GM03348 (cell line): Measurements from ENCODE around the gene NF1.

Experiments
- DNase-seq: peaks from one replicate; pipeline ENCODE4 v3.0.0; 2012; ENCODE audit warnings: low spot score

NF1 gene

GRCh38 chr17:31404028-31404949 is 309.5 kb downstream of the NF1 start:
- DNase-seq, result no peak

DNA sequence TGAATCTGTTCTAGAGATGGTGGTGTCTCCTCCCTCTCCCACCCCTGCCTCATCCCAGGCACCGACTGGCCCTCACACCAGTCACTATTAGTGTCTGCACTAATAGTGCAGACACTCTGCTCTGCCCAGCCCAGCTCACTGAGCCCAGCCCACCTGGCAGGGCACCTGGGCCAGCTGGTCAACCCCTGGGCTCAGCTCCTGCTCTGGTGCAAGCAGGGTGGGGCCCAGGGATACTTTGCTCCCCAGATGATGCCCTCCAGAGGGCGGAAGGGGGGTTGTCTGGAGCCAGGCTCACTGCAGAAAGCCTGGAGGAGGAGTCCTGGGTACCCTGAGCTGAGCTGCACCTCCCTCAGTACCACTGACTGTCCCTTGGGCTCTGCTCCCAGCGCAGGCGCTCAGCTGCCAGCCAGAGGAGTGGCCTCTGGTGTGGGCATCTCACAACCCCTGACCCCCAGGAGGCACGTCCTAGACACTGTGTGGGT is 311.2 kb downstream of the NF1 start:
- DNase-seq, result no peak

GRCh38 chr17:31408586-31408985 is 313.8 kb downstream of the NF1 start:
- DNase-seq, result no peak

DNA sequence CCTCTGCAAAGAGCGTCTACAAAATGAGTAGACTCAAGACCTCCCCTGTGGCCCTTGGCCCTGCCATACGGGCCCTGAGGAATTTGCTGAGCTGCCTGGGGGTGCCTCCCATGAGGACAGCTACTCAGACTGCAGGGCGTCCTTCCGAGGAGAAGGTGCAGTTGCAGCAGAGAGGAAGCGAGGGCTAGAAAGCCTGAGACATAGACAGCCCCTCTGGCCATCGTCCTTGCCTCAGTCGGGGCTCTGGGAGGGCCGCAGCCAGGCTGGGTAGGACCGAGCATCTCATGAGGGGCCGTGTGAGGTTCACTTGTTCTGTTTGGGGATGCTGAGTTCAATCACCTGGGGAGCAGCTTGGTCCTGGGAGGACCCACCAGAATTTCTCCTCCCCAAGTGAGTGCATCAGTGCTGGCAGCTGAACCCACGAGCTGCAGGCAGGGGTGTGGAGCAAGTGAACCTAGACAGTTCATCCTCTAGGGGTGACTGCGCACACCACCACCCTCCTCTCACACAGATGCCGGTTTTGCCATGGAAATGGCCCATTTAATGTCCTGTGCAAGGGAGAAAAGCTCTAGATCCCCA is 317.0 kb downstream of the NF1 start:
- no peak for DNase-seq

DNA sequence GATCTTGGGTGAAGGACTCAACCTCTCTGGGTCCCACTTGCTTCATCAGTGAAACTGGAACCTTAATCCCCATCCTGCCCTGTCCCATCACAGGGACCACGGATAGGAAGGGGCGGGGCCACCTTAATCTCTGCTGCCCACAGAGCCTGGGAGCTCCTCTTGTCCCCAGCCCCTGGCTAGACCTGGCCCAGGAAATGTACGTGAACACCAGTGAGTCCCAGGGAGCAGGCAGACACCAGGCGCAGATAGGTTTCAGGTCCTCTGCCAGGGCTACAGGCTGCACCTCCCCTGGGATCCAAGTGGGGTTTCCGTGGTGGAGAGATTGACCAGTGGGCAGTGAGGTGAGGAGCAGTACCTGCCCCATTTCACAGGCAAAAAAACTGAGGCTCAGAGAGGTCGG is 317.7 kb downstream of the NF1 start:
- DNase-seq, result no peak

GRCh38 chr17:31413081-31413799 is 318.5 kb downstream of the NF1 start:
- DNase-seq, result no peak

DNA sequence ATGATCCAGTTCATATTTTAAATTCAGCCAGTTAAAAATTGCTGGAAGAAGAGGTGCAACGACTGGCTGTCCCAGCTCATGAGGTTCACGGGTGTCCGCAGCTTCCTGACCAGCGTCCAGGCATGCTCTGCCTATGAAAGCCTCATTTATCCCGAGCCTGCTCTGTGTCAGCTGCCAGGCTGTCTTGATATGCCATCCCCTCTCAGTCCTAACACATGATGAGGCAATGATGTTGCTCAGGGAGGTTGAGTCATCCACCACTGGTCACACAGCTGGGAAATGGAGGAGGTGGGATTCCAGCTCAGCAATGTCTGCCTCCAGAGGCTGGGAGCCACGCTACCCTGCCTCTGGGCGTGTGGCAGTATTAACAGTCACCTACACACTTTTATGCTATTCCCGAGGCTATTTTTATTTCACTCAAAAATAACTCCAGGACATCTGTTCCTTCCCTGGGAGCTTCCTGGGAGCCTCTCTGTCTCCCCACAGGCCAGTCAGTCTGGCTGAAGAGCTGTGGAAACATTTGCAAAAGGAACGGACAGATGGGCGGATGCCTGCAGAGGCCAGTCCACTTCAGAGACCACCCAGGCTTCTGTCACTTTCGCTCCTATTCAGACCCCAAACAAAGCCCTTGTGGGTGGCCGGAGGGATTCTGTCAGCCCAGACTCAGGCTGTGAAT is 319.2 kb downstream of the NF1 start:
- peak; percentile 82 for DNase-seq

GRCh38 chr17:31414550-31414918 is 319.8 kb downstream of the NF1 start:
- no peak for DNase-seq

DNA sequence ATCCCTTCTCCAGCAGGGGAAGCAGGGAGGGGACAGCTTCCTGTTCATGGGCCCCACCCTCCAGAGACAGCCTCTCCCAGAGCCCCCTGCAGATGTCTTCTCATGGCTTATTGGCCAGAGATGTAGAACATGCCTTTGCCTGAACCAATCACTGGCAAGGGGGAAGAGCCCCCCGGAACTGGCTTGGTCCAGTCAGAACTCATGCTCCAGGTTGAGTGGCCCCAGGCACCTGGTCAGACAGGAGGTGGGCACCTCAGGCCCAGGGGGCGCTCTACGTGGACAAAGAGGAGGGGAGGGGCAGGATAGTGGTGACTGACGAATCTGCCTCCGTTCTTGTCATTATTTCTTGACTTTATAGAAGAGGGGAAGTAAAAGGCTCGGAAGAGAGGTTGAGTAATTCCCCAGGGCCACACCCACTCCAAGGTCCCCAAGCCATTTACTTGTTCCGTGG is 320.3 kb downstream of the NF1 start:
- no peak for DNase-seq

GRCh38 chr17:31415640-31416502 is 321.1 kb downstream of the NF1 start:
- DNase-seq, result no peak

GRCh38 chr17:31416503-31416923 is 321.7 kb downstream of the NF1 start:
- DNase-seq, result no peak

DNA sequence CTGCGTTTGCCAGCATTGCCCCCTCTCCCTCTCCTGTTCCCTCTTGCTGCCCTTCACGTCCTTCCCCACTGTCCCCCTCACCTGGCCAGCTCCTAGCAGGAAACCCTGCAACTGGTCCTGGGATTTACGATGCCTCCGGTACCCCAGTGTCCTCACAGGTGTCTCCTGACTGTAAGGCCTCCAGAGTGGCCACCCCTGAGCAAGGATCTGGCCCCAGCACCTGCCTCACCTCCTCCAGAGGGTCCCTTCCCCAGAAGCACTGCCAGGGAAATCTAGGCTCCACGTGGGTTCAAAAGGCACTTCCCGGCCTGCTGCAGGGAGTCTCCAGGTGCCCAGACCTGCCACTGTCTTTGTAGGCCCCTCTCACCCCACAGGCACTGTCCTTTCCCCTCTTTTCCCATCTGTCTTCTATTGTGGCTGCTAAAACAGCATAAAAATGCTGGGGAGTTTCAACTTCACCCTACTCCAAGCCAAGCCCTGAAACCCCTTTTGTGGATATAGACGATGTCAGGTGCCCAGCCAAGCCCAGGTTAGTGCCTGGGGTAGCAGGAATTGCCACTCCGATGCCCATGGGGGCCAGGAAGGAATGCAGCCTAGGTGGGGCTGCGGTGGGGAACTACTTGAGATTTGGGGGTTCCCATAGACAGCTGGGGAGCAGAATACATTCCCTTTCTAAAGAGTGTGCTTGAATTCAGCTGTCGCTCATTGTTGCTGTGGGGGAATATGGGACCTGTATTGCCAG is 322.4 kb downstream of the NF1 start:
- no peak for DNase-seq

GRCh38 chr17:31418773-31419350 is 324.1 kb downstream of the NF1 start:
- no peak for DNase-seq

DNA sequence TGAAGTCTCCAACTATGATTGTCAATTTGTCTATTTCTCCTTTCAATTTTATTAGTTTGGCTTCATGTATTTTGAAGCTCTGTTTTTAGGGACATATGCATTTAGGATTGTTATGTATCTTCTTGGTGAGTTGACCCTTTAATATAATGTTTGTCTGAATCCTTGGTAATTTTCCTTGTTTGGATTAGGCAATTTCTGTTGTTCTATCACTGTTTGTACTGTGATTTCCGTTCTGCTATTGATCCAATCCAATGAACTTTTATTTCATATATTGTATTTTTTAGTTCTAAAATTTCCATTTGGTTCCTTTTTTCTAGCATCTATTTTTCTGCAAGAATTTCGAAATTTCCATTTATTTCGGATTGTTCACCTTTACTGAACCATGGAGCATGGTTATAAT is 327.7 kb downstream of the NF1 start:
- no peak for DNase-seq

DNA sequence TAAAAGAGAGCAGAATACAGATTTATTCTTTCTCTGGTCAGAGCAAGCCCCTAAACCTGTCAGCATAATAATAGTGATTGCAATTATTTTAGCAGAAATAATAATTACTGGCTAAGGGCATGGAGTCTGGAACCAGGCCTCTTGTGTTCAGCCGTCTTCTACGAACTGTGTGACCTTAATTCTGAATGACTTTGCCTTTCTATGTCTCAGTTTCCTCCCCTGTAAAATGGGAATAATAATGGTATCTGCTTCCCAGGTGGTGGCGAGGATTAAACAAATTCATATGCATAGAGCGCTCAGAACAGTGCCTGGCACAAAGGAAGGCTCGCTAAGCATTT is 330.1 kb downstream of the NF1 start:
- DNase-seq, result no peak

DNA sequence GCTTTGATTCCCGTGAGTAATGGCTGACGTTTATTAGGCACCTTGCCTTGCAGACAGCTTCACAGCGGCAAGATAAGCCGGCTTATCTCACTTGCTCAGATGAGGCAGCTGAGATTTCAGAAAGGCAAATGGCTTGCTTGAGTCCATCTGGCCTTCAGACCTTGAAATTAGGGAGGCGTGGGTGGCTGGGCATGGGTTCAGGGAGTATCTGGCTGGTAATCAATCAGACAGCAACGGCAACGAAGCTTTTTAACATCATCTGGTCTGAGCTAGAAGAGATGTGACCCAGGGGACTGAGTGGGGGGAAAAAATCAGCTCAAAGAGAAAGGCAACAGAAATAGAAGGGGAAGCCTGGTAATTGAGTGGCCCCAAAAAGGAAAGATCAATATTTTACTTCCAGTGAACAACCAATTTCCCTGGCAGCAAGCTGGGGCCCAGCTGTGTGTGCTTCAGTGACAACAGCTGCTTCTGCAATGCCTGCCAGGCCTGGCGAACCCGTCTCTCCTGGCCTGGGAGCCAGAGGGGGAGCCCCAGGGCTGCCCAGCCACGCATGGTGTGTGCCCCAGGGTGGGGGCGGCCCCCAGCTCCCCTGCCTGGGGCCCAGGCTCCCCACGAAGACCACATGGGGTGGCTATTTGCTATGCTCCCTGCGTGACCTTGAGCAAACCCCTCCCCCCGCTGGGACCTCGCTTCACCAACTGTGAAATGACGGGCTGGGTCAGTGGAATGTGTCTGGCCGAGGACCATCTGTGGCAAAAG is 330.7 kb downstream of the NF1 start:
- DNase-seq, result no peak
